Measurements from ENCODE around the gene ZSCAN5B. TPM values are rescaled to one million over a fixed set of nuclear protein-coding genes. Genes with fewer than 3 reads are reported as not detected.
"Not testable (repeated sequence)": the region's sequence is repeated elsewhere in the genome, so short reads cannot be mapped to it uniquely, and the experiment has no call there.

Gene ZSCAN5B
- total RNA-seq, 1 donor: not detected

GRCh38 chr19:56159622-56160271 lies 37.8 kb downstream of the ZSCAN5B start:
- Histone ChIP-seq H3K4me1 (ENCODE audit: insufficient read depth, low read length) (no peaks in the 10 kb centered on the region), H3K4me3 (ENCODE audit: low read length) (no peak overlapping the region)

GRCh38 chr19:56159009-56159559 lies 38.5 kb downstream of the ZSCAN5B start:
- H3K4me3 ChIP-seq (ENCODE audit: low read length): no peak overlapping the region
- no peaks in the 10 kb centered on the region for H3K4me1 ChIP-seq (ENCODE audit: insufficient read depth, low read length)
- H3K27me3 ChIP-seq (ENCODE audit: insufficient read depth, low read length): no peaks in the 10 kb centered on the region
- H3K9me3 ChIP-seq (ENCODE audit: low read depth, low read length): no peaks in the 10 kb centered on the region

More at GRCh38 chr19:56159622-56160271, 37.8 kb downstream of the ZSCAN5B start:
- Histone ChIP-seq H3K27me3 (ENCODE audit: insufficient read depth, low read length) (no peaks in the 10 kb centered on the region), H3K9me3 (ENCODE audit: low read depth, low read length) (no peaks in the 10 kb centered on the region)

DNA sequence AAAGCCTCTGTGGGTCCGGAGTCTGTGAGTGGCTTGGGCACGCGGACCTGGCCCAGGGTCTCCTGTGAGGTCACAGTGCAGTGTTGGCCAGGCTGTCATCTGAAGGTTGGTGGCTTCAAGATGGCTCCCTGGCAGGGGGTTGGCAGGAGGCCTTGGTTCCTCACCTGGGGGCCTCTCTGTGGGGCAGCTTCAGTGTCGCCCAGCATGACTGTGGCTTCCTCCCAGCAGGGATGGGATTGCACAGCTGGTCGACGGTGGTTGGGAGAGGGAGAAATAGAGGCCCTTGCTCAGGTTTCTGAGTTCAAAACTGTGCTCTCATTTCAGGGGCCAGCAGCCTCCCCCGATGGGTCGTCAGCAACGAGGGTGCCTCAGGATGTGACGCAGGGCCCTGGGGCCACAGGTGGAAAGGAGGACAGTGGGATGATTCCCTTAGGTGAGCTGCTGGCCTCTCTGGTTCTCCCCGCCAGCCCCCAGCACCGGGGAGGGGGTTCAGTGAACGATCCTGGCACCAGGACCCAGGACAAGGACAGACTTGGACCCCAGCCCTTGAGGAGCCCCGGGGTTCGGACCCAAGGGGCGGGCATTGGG lies 39.3 kb downstream of the ZSCAN5B start:
- Histone ChIP-seq H3K27me3 (ENCODE audit: insufficient read depth, low read length) (no peaks in the 10 kb centered on the region), H3K9me3 (ENCODE audit: low read depth, low read length) (no peaks in the 10 kb centered on the region), H3K4me3 (ENCODE audit: low read length) (no peak overlapping the region), H3K4me1 (ENCODE audit: insufficient read depth, low read length) (no peaks in the 10 kb centered on the region)

DNA sequence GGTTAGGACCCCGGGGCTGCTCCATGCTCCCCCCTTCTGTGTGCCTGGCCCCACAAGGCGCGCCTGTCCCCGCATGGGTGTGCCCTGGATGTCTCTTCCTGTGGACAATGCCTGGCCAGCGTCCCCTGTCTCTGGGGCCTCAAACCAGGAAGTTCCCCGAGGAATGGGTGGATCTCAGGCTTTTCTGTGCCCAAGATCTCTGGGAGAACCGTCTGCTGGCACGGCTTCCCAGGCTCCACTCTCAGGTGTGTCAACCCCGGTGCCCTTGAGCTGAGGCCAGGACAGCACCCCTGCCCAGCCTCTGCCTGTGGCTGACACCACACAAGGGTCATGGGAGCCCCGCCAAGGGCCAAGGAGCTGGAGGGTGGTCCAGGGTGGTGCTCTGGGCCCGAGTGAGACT lies 40.8 kb downstream of the ZSCAN5B start:
- Histone ChIP-seq H3K9me3 (ENCODE audit: low read depth, low read length) (no peaks in the 10 kb centered on the region), H3K4me3 (ENCODE audit: low read length) (no peak overlapping the region), H3K27me3 (ENCODE audit: insufficient read depth, low read length) (no peaks in the 10 kb centered on the region), H3K4me1 (ENCODE audit: insufficient read depth, low read length) (no peaks in the 10 kb centered on the region)

- Histone ChIP-seq H3K4me3 (ENCODE audit: low read length) (no peak overlapping the region), H3K27me3 (ENCODE audit: insufficient read depth, low read length) (no peaks in the 10 kb centered on the region), H3K9me3 (ENCODE audit: low read depth, low read length) (no peaks in the 10 kb centered on the region), H3K4me1 (ENCODE audit: insufficient read depth, low read length) (no peaks in the 10 kb centered on the region)
Measured at GRCh38 chr19:56155124-56155687, 42.4 kb downstream of the ZSCAN5B start.

DNA sequence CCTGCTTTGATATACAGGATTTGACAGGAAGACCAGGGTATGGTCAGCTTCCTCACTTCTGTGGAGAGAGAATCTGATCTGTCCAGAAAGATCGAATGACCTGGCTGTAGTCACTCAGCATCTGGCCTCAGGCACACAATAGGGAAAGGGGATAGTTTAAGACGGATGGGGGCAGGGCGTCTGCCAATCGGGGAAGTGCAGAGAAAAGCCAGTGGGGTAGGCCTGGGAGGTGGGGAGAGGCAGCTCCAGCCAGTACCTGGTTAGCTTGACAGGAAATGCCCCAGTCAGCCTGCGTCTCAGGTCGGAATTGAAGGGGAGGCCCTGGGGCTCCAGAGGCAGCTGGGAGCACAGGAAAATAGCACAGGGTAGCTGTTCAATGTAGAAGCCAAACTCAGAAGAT lies 44.1 kb downstream of the ZSCAN5B start:
- Histone ChIP-seq H3K4me1 (ENCODE audit: insufficient read depth, low read length) (no peaks in the 10 kb centered on the region), H3K9me3 (ENCODE audit: low read depth, low read length) (no peaks in the 10 kb centered on the region)

GRCh38 chr19:56152644-56153043 lies 44.9 kb downstream of the ZSCAN5B start:
- no peaks in the 10 kb centered on the region for H3K4me1 ChIP-seq (ENCODE audit: insufficient read depth, low read length)
- no peaks in the 10 kb centered on the region for H3K27me3 ChIP-seq (ENCODE audit: insufficient read depth, low read length)
- no peak overlapping the region for H3K4me3 ChIP-seq (ENCODE audit: low read length)
- H3K9me3 ChIP-seq (ENCODE audit: low read depth, low read length): no peaks in the 10 kb centered on the region

More for the DNA sequence above, 44.1 kb downstream of the ZSCAN5B start:
- Histone ChIP-seq H3K4me3 (ENCODE audit: low read length) (no peak overlapping the region), H3K27me3 (ENCODE audit: insufficient read depth, low read length) (no peaks in the 10 kb centered on the region)

GRCh38 chr19:56150358-56150757 lies 47.2 kb downstream of the ZSCAN5B start:
- Histone ChIP-seq H3K9me3 (ENCODE audit: low read depth, low read length) (no peaks in the 10 kb centered on the region), H3K4me1 (ENCODE audit: insufficient read depth, low read length) (no peaks in the 10 kb centered on the region), H3K4me3 (ENCODE audit: low read length) (no peak overlapping the region), H3K27me3 (ENCODE audit: insufficient read depth, low read length) (no peaks in the 10 kb centered on the region)

DNA sequence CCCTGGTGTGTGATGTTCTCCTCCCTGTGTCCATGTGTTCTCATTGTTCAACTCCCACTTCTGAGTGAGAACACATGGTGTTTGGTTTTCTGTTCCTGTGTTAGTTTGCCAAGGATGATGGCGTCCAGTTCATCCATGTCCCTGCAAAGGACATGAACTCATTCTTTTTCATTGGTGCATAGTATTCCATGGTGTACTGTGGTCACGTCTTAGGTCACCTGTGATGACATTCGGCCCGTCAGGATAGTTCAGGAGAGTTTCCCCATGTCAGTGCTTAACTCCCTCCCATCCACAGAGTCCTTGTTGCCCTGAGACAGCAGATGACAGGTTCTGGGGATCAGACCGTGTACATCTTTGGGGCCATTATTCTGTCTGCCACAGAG lies 47.9 kb downstream of the ZSCAN5B start:
- Histone ChIP-seq H3K9me3 (ENCODE audit: low read depth, low read length) (no peaks in the 10 kb centered on the region), H3K27me3 (ENCODE audit: insufficient read depth, low read length) (no peaks in the 10 kb centered on the region), H3K4me1 (ENCODE audit: insufficient read depth, low read length) (no peaks in the 10 kb centered on the region), H3K4me3 (ENCODE audit: low read length) (no peak overlapping the region)

DNA sequence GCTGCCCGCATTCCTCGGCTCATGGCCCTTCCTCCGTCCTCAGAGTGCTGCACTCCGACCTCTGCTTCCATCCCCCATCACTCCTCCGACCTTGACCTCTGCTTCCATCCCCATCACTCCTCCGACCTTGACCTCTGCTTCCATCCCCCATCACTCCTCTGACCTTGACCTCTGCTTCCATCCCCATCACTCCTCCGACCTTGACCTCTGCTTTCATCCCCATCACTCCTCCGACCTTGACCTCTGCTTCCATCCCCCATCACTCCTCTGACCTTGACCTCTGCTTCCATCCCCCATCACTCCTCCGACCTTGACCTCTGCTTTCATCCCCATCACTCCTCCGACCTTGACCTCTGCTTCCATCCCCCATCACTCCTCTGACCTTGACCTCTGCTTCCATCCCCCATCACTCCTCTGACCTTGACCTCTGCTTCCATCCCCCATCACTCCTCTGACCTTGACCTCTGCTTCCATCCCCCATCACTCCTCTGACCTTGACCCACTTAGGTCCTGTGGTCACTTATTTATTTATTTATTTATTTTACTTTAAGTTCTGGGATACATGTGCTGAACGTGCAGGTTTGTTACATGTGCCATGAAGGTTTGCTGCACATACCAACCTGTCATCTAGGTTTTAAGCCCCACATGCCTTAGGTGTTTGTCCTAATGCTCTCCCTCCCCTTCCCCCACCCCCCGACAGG lies 48.5 kb downstream of the ZSCAN5B start:
- H3K9me3 ChIP-seq (ENCODE audit: low read depth, low read length); H3K4me3 ChIP-seq (ENCODE audit: low read length); H3K27me3 ChIP-seq (ENCODE audit: insufficient read depth, low read length); H3K4me1 ChIP-seq (ENCODE audit: insufficient read depth, low read length): not testable (repeated sequence)

- Histone ChIP-seq H3K9me3 (ENCODE audit: low read depth, low read length) (no peaks in the 10 kb centered on the region), H3K27me3 (ENCODE audit: insufficient read depth, low read length) (no peaks in the 10 kb centered on the region), H3K4me3 (ENCODE audit: low read length) (no peak overlapping the region), H3K4me1 (ENCODE audit: insufficient read depth, low read length) (no peaks in the 10 kb centered on the region)
Measured at GRCh38 chr19:56148096-56148495, 49.5 kb downstream of the ZSCAN5B start.

- no peak overlapping the region for H3K4me3 ChIP-seq (ENCODE audit: low read length)
- no peaks in the 10 kb centered on the region for H3K9me3 ChIP-seq (ENCODE audit: low read depth, low read length)
- H3K4me1 ChIP-seq (ENCODE audit: insufficient read depth, low read length): peaks cover 4% of the 10 kb centered on the region
- H3K27me3 ChIP-seq (ENCODE audit: insufficient read depth, low read length): no peaks in the 10 kb centered on the region
Measured at GRCh38 chr19:56147307-56147706, 50.3 kb downstream of the ZSCAN5B start.

GRCh38 chr19:56146904-56147303 lies 50.7 kb downstream of the ZSCAN5B start:
- H3K4me1 ChIP-seq (ENCODE audit: insufficient read depth, low read length): peaks cover 8% of the 10 kb centered on the region
- H3K27me3 ChIP-seq (ENCODE audit: insufficient read depth, low read length): no peaks in the 10 kb centered on the region
- no peaks in the 10 kb centered on the region for H3K9me3 ChIP-seq (ENCODE audit: low read depth, low read length)
- no peak overlapping the region for H3K4me3 ChIP-seq (ENCODE audit: low read length)

GRCh38 chr19:56145698-56146097 lies 51.9 kb downstream of the ZSCAN5B start:
- H3K4me3 ChIP-seq (ENCODE audit: low read length): no peak overlapping the region
- no peaks in the 10 kb centered on the region for H3K9me3 ChIP-seq (ENCODE audit: low read depth, low read length)
- H3K27me3 ChIP-seq (ENCODE audit: insufficient read depth, low read length): no peaks in the 10 kb centered on the region
- peaks cover 10% of the 10 kb centered on the region for H3K4me1 ChIP-seq (ENCODE audit: insufficient read depth, low read length)

GRCh38 chr19:56144831-56145230 lies 52.8 kb downstream of the ZSCAN5B start:
- no peak overlapping the region for H3K4me3 ChIP-seq (ENCODE audit: low read length)
- H3K27me3 ChIP-seq (ENCODE audit: insufficient read depth, low read length): no peaks in the 10 kb centered on the region
- H3K9me3 ChIP-seq (ENCODE audit: low read depth, low read length): no peaks in the 10 kb centered on the region
- H3K4me1 ChIP-seq (ENCODE audit: insufficient read depth, low read length): peaks cover 17% of the 10 kb centered on the region

Measured in mononuclear cell (primary cell).